Hypothalamus (tissue), 51 donors: ENCODE results near the gene CLASP2.

Experiments
- DNase-seq, 51 donors: peaks; one replicate each; lab custom pipeline; 2025; lab: John Stamatoyannopoulos, UW

CLASP2 gene

DNA sequence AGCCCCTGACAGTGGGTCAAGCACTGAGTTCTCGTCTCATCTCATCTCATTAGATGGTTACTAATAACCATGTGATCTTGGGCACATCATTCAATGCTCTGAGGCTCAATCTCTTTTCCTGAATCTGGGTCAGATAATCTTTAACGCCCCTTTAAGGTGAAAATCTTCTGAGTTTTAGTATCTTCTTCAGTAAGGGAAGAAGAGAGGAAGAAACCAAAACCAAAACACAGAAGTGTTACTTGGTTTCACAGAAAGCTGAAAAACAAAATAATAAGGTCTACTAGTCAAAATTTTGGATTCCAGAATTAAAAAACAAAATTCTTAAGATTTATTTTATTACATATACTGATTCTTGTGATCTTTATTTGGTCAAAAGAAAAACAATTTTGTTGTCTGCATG is 78.2 kb downstream of the CLASP2 start:
- DNase-seq: no peak

DNA sequence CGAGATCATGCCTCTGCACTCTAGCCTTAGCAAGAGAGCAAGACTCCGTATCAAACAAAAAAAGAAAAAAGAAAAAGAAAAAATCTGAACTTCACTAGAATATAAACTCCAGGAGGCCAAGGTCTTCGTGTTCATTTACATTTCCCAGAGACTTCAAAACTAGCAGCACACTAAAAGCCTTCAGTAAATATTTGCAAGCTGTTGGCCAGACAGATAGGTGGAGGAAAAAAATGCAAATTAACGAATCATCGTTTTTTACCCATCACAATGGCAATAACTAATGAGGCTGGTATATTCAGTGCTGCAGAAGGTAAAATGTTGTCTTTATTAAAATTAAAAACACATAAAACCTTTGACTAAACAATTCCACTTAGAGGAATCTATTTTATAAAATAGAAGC is 80.6 kb downstream of the CLASP2 start:
- DNase-seq: no peak

GRCh38 chr3:33636125-33636850 is 81.8 kb downstream of the CLASP2 start:
- peak in 1 of 51 donors; percentile 56 for DNase-seq

- no peak for DNase-seq
Measured at GRCh38 chr3:33634262-33634661, 83.8 kb downstream of the CLASP2 start.

GRCh38 chr3:33629219-33629618 is 88.8 kb downstream of the CLASP2 start:
- DNase-seq: no peak

- no peak for DNase-seq
Measured at GRCh38 chr3:33624756-33625155, 93.3 kb downstream of the CLASP2 start.

DNA sequence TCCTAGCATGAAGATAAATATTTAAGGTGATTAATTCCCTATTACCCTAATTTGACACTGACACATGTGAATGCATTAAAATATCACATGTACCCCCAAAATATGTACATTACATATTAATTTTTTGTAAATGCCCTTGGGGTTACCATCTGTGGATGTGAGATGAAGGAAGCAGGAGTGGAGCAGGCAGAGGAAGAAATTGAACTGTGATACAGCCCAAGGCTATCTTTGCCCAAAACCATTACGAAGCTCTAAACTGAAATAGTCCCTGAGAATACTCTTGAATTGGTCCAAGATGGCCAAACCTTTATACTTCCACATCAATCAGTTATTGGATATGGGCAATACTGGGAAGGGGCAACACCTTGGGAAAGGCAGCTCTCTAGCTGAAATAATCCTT is 105.0 kb downstream of the CLASP2 start:
- DNase-seq: no peak

DNA sequence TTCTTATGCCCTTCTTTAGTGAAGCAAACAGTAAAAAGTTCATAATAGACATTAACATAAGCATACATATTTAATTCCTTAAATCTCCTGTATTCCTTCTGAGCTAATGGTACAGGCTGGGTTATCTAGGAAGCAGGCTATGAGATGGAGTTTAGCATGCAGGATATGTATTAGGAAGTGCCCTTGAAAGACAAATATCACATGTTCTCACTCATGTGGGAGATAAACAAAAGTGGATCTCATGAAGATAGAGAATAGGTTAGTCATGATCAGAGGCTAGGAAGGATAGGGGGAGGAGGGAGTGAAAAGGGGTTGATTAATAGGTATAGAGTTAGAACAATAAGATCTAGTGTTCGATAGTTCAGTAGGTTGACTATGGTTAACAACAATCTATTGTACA is 105.4 kb downstream of the CLASP2 start:
- no peak for DNase-seq

GRCh38 chr3:33602829-33603228 is 115.2 kb downstream of the CLASP2 start:
- DNase-seq: no peak

DNA sequence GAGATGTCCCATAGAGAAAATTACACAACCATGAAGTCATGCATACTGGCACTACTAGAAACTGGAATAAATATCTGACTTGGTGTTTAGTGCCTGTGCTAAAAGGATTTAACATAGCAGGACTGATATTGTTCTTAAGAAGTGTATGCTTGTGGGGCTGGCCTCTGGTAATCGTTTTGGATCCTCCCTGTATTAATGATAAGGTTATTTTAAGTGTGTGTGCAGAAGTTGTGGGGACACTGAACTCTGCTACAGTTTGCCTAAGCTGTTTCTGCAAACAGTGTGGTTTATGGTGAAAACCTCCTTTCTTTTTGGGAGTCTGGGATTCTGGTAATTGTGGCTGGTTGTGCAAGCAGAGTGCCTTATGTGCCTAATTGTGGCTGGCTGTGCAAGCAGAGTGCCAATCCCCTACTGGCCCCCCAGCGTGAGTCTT is 120.8 kb downstream of the CLASP2 start:
- DNase-seq: no peak

DNA sequence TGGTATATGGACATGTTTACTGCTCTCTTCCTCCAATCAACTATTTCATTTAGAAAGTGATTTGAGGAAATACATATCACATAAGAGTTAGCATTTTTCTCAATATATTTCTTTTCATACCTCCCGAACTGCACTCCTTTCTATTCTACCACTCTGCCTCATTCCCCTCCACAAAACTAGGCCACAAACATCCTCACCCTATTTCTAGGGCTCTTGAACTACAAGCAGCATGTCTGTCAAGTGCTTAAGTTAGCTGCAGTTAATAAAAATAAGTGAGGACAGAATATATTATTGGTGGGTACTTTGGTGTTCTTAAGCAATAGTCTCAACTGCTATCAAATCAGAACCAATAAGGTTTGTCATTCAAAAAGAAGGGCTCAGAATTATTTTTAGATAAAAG is 125.1 kb downstream of the CLASP2 start:
- DNase-seq: no peak

DNA sequence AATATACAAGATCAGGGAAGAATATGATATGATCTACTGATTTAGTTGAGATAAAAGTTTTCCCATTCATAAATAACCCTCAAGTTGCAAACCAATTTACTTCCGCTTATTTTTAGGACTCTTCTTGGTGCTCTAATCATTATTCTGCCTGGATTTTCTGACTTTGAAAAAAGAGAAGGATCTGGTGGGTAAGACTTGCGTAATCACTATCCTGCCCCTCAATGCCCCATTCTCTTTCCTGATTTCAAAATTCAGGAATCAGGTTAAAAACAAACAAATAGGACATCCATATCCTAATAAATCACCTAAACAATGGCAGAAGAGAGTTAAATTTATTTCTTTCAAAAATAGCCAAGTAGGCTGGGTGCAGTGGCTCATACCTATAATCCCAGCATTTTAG is 127.5 kb downstream of the CLASP2 start:
- no peak for DNase-seq

DNA sequence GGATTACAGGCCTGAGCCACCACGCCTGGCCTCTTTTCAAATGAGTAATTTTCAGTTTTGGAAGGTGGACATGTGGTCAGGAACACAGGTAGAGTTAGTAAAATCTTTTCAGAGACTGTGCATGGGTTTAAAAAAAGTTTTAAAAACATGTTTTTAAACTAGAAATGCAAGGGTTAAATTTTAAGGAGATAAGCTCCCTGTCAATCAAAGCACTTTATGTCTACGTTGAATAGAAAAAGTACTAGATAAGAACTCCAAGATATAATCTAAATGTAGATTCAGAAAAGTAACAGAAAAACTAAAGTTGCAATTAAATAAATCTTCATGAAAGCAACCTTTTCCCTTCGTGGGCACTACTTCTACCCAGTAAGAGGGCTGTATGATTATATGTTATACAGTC is 131.7 kb downstream of the CLASP2 start:
- no peak for DNase-seq

GRCh38 chr3:33582234-33582633 is 135.8 kb downstream of the CLASP2 start:
- no peak for DNase-seq

DNA sequence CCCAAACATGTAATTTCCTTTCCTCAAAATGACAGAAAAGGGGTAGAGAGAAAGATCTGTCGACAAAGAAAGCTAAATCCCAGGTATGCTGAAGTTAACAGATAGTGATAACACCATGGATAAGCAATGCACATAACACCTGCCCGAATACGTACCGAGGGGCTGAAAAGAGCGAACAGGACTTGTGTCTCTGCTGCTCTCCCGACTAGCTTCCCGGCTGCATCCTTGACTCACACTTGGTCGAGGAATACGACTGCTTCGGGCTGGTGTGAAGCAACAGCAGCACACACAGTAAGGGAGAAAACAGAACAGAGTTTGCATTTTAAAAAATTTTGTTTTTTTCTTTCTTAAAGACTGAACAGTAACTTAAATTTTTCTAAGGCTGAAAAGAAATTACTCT is 136.4 kb downstream of the CLASP2 start:
- DNase-seq: no peak

GRCh38 chr3:33579840-33580239 is 138.2 kb downstream of the CLASP2 start:
- DNase-seq: no peak

DNA sequence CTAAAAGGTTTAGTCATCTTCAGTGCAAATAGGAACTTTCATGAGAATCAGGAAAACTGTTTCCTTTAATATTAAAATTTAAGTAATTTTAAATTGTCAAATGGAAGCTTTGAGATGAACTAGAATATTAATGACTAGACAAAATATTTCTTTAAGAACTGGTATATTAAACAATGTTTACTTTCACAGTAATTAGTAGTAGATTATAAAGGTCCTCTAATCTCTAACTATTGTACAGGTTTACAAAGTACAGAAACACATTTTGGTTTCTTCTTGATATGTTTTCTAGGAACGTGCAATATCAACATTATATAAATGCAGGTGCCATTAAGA is 138.9 kb downstream of the CLASP2 start:
- DNase-seq: no peak

GRCh38 chr3:33578325-33579177 is 139.5 kb downstream of the CLASP2 start:
- DNase-seq: no peak

- no peak for DNase-seq
Measured at GRCh38 chr3:33577588-33577987, 140.5 kb downstream of the CLASP2 start.

- DNase-seq: no peak
Measured at GRCh38 chr3:33577173-33577572, 140.9 kb downstream of the CLASP2 start.

- DNase-seq: no peak
Measured at GRCh38 chr3:33575311-33575710, 142.7 kb downstream of the CLASP2 start.

DNA sequence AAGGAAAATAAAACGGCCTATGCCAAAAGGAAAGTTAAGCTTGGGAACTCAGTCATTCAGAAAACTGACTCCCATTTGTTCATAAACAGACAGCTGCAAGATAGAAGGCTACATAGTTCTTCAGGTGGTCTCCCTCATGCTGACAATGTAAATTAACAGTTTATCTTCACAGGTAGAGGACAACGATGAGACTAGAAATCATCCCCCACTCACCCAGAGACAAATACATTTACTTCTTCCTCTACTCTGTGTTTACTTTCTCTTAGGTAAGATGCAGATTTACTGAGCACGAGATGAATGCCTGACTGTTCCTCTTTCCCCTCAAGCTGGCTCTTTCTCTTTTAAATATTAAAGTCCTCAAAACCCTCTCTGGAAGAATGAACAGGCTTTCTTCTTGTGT is 160.2 kb downstream of the CLASP2 start:
- no peak for DNase-seq
